ENCODE results near the gene ZNF576.

- TF ChIP-seq TFDP2 (CRISPR knock-in tag; IDR thresholded peaks at IDR 0.05), result no peak
- no peak for TF ChIP-seq CREB1 (IDR thresholded peaks at IDR 0.05)
- peak; percentile 65 for TF ChIP-seq CREB1 (CRISPR knock-in tag; IDR thresholded peaks at IDR 0.05)
- no peak for TF ChIP-seq RERE (CRISPR knock-in tag; IDR thresholded peaks at IDR 0.05; ENCODE audit: low read depth)
- no peak for TF ChIP-seq FUBP1 (CRISPR knock-in tag; IDR thresholded peaks at IDR 0.05; ENCODE audit: borderline replicate concordance)
- TF ChIP-seq ZNF564 (CRISPR knock-in tag; IDR thresholded peaks at IDR 0.05), result no peak
- TF ChIP-seq PATZ1 (CRISPR knock-in tag; IDR thresholded peaks at IDR 0.05), result no peak
- no peak for TF ChIP-seq ELF3 (CRISPR knock-in tag; IDR thresholded peaks at IDR 0.05)
- no peak for TF ChIP-seq ZNF569 (CRISPR knock-in tag; IDR thresholded peaks at IDR 0.05; ENCODE audit: borderline replicate concordance)
- TF ChIP-seq CTCF (CRISPR knock-in tag; IDR thresholded peaks at IDR 0.05), result no peak
- peak; percentile 54 to 73; a peak in 3 of 4 replicates for TF ChIP-seq POLR2A (IDR thresholded peaks at IDR 0.05; ENCODE audit: insufficient read depth in 1 of 2, low read depth in 2 of 2, low read length in 2 of 2)
- no peak for TF ChIP-seq ZKSCAN1 (IDR thresholded peaks at IDR 0.05; ENCODE audit: low read length)
- TF ChIP-seq ZNF713 (CRISPR knock-in tag; IDR thresholded peaks at IDR 0.05), result no peak
- no peak for TF ChIP-seq TBL1XR1 (IDR thresholded peaks at IDR 0.05; ENCODE audit: borderline replicate concordance, low read length, partially characterized antibody)
Observed at GRCh38 chr19:43618921-43619261, 22.5 kb downstream of the ZNF576 start.
